Immature natural killer cell (primary cell): ENCODE results near the gene KMT2D. TPM values are rescaled to one million over a fixed set of nuclear protein-coding genes. Genes with fewer than 3 reads are reported as not detected.

Source experiments
- DNase-seq, 3 donors: peaks; one replicate each; pipeline ENCODE4 v3.0.0; 2022; ENCODE audit warnings: mixed read lengths in 1 of 3
- H3K27ac Mint-ChIP-seq, 6 donors: one replicate each; pipeline ENCODE4 v1.8.0; 2020; ENCODE audit warnings: mixed read lengths in 6 of 6, mild to moderate bottlenecking in 5 of 6, inconsistent platforms in 4 of 6, moderate library complexity in 3 of 6
- H3K27me3 Mint-ChIP-seq, 3 donors: one replicate each; pipeline ENCODE4 v1.8.0; 2020 to 2021; ENCODE audit warnings: low read depth in 3 of 3, mild to moderate bottlenecking in 3 of 3, mixed read lengths in 3 of 3, moderate library complexity in 3 of 3, inconsistent platforms in 1 of 3
- H3K36me3 Mint-ChIP-seq, 3 donors: one replicate each; pipeline ENCODE4 v1.8.0; 2020; ENCODE audit warnings: mixed read lengths in 3 of 3, inconsistent platforms in 2 of 3, mild to moderate bottlenecking in 2 of 3
- H3K4me1 Mint-ChIP-seq, 2 donors: one replicate each; pipeline ENCODE4 v1.8.0; 2020; ENCODE audit warnings: inconsistent platforms in 2 of 2, mild to moderate bottlenecking in 2 of 2, mixed read lengths in 2 of 2, moderate library complexity in 1 of 2
- H3K4me3 Mint-ChIP-seq, 5 donors: one replicate each; pipeline ENCODE4 v1.8.0; 2020; ENCODE audit warnings: mild to moderate bottlenecking in 5 of 5, mixed read lengths in 5 of 5, inconsistent platforms in 3 of 5, moderate library complexity in 3 of 5
- H3K9me3 Mint-ChIP-seq, 6 donors: one replicate each; pipeline ENCODE4 v1.8.0; 2020; ENCODE audit warnings: mild to moderate bottlenecking in 6 of 6, mixed read lengths in 6 of 6, inconsistent platforms in 4 of 6, moderate library complexity in 3 of 6
- polyA plus RNA-seq, 3 donors: library from polyadenylated mRNA; unstranded; fragments of 300-500 nt; fragmentation: Illumina TruSeq; gene quantifications; one replicate each; pipeline ENCODE4 v1.2.3, GENCODE V29; 2021

The KMT2D gene
- polyA plus RNA-seq, 3 donors from 2014 or later, result 1.1 to 29.6 (median 3.8) TPM

DNA sequence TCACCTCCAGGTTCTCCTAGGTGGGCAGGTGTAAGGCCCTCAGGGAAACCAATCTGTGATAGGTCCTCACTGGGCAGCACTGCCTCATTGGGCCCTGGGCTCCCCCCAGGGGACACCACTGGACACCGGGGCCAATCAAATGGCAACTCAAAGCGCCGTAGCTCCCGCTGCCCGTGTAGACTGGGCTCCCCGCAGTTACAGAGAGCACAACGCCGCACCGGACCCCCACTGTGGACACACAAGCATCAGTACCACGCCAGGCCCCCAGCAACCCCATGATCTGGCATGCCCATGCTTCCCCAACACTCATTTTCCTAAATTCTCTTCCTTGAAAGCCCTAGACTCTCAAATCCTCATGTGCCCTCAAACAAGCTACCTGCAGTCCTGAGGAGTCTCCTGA is 6.1 kb downstream of the KMT2D start:
- Mint-ChIP-seq H3K4me3 (no peak overlapping the region), H3K27me3 (peaks cover 2 to 7% (median 6%) of the 10 kb centered on the region in 3 donors), H3K9me3 (no peaks in the 10 kb centered on the region), H3K27ac (peak overlapping the region in 4 of 6 donors; percentile 39 to 62 (median 48)), H3K36me3 (peaks cover 4 to 29% (median 16%) of the 10 kb centered on the region in 3 donors), H3K4me1 (peaks cover 57 to 60% of the 10 kb centered on the region in 2 donors)
- no peak for DNase-seq

DNA sequence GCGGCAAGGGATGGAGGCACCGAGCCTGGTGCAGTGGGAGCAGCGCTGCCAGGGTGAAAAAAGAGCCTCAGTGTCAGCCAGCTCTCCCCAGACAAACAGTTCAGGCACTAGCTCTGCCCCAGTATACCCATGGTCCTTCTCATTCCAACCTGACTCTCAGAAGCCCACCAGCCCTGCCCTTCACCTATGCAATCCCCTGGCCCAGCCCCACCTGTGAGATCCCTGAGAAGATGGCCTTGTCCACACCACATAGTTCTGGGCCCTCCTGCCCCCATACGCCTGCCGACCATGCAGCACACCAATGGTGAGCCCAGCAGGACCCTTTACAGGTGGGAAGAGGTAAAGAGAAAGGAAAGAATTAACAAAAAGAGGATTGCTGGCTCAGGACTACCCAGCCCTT is 6.5 kb downstream of the KMT2D start:
- DNase-seq, result no peak
- Mint-ChIP-seq H3K27me3 (peaks cover 2 to 3% (median 2%) of the 10 kb centered on the region in 3 donors), H3K4me3 (no peak overlapping the region), H3K27ac (peak overlapping the region in 1 of 6 donors; percentile 49), H3K4me1 (peaks cover 53 to 55% of the 10 kb centered on the region in 2 donors), H3K36me3 (peaks cover 4 to 29% (median 16%) of the 10 kb centered on the region in 3 donors), H3K9me3 (no peaks in the 10 kb centered on the region)

GRCh38 chr12:49052451-49053208 is 8.0 kb downstream of the KMT2D start:
- Mint-ChIP-seq H3K4me3 (no peak overlapping the region), H3K27ac (no peak overlapping the region), H3K36me3 (peaks cover 13 to 44% (median 29%) of the 10 kb centered on the region in 3 donors), H3K9me3 (no peaks in the 10 kb centered on the region), H3K27me3 (peaks cover 0 to 2% (median 2%) of the 10 kb centered on the region in 3 donors), H3K4me1 (peaks cover 38 to 41% of the 10 kb centered on the region in 2 donors)
- no peak for DNase-seq

DNA sequence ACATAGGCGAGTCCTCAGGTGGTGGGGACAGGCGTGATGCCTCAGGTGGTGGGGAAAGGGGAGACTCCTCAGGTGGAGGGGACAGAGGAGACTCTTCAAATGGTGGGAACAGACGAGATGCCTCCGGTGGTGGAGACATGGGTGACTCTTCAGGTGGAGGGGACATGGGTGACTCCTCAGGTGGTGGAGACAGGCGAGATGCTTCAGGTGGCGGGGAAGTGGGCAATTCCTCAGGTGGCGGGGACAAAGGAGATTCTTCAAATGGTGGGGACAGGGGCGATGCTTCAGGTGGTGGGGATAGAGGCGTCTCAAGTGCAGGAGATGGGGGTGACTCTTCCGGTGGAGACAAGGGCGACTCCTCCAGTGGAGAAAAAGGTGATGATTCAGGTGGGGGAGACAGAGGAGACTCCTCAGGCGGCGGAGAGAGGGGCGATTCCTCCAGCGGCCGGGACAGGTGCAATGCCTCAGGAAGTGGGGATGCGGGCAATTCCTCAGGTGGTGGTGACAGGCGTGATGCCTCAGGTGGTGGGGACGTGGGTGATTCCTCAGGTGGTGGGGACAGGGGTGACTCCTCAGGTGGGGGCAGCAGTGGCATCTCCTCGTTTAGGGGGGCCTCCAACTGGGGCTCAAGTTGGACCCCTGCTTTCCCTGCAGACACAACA is 8.7 kb downstream of the KMT2D start:
- Mint-ChIP-seq H3K9me3 (no peaks in the 10 kb centered on the region), H3K27me3 (peaks cover 0 to 2% (median 2%) of the 10 kb centered on the region in 3 donors), H3K27ac (peak overlapping the region in 1 of 6 donors; percentile 46), H3K4me1 (peaks cover 31 to 33% of the 10 kb centered on the region in 2 donors), H3K36me3 (peaks cover 13 to 44% (median 29%) of the 10 kb centered on the region in 3 donors), H3K4me3 (no peak overlapping the region)
- DNase-seq, result no peak

GRCh38 chr12:49051373-49051764 is 9.2 kb downstream of the KMT2D start:
- H3K36me3 Mint-ChIP-seq, result peaks cover 16 to 46% (median 29%) of the 10 kb centered on the region in 3 donors
- no peaks in the 10 kb centered on the region for H3K9me3 Mint-ChIP-seq
- H3K4me3 Mint-ChIP-seq, result no peak overlapping the region
- no peak overlapping the region for H3K27ac Mint-ChIP-seq
- peaks cover 0 to 2% (median 2%) of the 10 kb centered on the region in 3 donors for H3K27me3 Mint-ChIP-seq
- DNase-seq, result no peak
- H3K4me1 Mint-ChIP-seq, result peaks cover 26 to 28% of the 10 kb centered on the region in 2 donors

- Mint-ChIP-seq H3K9me3 (no peaks in the 10 kb centered on the region), H3K27ac (peak overlapping the region in 1 of 6 donors; percentile 64), H3K4me3 (no peak overlapping the region), H3K4me1 (peaks cover 20 to 22% of the 10 kb centered on the region in 2 donors), H3K27me3 (peaks cover 0 to 2% (median 2%) of the 10 kb centered on the region in 3 donors), H3K36me3 (peaks cover 17 to 52% (median 29%) of the 10 kb centered on the region in 3 donors)
- no peak for DNase-seq
Observed at GRCh38 chr12:49050507-49051372, 9.9 kb downstream of the KMT2D start.

- Mint-ChIP-seq H3K4me3 (no peak overlapping the region), H3K36me3 (peaks cover 17 to 61% (median 29%) of the 10 kb centered on the region in 3 donors), H3K4me1 (peaks cover 10 to 11% of the 10 kb centered on the region in 2 donors), H3K27me3 (peaks cover 0 to 2% (median 2%) of the 10 kb centered on the region in 3 donors), H3K9me3 (no peaks in the 10 kb centered on the region), H3K27ac (no peak overlapping the region)
- DNase-seq, result no peak
Observed at GRCh38 chr12:49049566-49050224, 10.9 kb downstream of the KMT2D start.

DNA sequence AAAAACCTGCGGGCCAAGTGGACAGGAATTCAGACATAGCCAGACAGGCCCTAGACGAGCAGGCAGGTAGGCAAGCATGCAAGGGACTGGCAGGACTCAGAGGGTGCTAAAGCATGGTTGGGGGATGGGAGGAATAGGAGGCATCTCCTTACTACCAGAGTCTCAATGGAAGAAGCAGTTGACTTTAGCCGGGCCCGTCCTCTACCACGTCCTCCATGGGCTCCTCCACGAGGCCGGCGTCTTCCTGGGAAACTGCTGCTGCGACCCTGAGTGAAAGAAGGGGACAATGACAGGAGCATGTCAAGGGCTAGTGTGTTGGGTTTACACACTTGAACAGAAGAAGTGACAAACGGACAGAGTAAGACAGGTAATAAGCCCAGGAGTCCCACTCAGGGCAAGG is 11.6 kb downstream of the KMT2D start:
- Mint-ChIP-seq H3K4me3 (no peak overlapping the region), H3K36me3 (peaks cover 17 to 67% (median 29%) of the 10 kb centered on the region in 3 donors), H3K27me3 (peaks cover 0 to 3% (median 2%) of the 10 kb centered on the region in 3 donors), H3K4me1 (peaks cover 9 to 13% of the 10 kb centered on the region in 2 donors), H3K9me3 (no peaks in the 10 kb centered on the region), H3K27ac (peak overlapping the region in 1 of 6 donors; percentile 31)
- DNase-seq, result no peak

GRCh38 chr12:49046129-49046895 is 14.3 kb downstream of the KMT2D start:
- H3K36me3 Mint-ChIP-seq, result peaks cover 18 to 59% (median 20%) of the 10 kb centered on the region in 3 donors
- H3K9me3 Mint-ChIP-seq, result no peaks in the 10 kb centered on the region
- DNase-seq, result no peak
- H3K4me1 Mint-ChIP-seq, result peaks cover 6 to 11% of the 10 kb centered on the region in 2 donors
- H3K27me3 Mint-ChIP-seq, result peaks cover 0 to 3% (median 2%) of the 10 kb centered on the region in 3 donors
- no peak overlapping the region for H3K4me3 Mint-ChIP-seq
- H3K27ac Mint-ChIP-seq, result no peak overlapping the region

DNA sequence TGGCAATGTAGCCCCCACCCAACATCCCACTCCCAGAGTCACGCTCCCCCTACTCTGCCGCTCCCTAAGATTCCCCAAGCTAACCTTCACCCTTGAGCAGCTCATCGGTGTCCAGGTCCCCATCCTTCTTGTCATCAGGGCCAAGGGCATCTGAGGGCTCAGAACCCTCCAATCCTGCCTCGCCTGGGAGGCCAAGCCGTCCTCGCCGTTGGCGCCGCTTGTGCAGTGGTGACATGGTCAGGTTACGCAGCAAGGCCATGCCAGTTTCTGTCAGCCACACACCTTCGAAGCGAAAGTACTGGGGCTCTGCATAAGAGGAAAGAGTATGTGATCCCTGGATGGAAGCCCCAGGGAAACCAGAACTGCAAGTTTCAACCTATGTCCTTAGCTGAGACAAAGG is 15.9 kb downstream of the KMT2D start:
- no peak for DNase-seq
- peak overlapping the region in 5 of 6 donors; percentile 23 to 90 (median 72) for H3K27ac Mint-ChIP-seq
- peaks cover 18 to 52% (median 20%) of the 10 kb centered on the region in 3 donors for H3K36me3 Mint-ChIP-seq
- H3K4me1 Mint-ChIP-seq, result peaks cover 6 to 11% of the 10 kb centered on the region in 2 donors
- H3K4me3 Mint-ChIP-seq, result no peak overlapping the region
- H3K27me3 Mint-ChIP-seq, result peaks cover 2 to 3% (median 2%) of the 10 kb centered on the region in 3 donors
- no peaks in the 10 kb centered on the region for H3K9me3 Mint-ChIP-seq

DNA sequence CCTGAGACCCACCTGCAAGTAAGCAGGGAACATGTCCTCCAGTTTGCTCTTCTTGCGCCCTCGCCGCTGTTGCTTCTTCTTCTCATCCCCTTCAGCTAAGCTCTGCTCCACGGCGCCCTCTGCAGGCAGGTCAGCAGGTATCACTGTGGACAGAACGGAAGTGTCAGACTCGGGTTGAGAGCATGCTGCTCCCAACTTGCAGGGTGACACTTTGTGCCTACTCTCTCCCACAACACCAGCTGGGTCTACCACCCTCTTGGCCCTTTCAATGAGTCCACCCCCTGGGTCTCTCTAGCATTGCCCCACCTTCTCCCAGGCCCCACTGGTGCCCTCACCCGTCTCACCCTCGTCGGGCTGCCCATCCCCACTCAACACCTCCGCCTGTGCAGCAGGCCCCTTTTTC is 16.7 kb downstream of the KMT2D start:
- Mint-ChIP-seq H3K27me3 (peaks cover 2 to 3% (median 2%) of the 10 kb centered on the region in 3 donors), H3K9me3 (no peaks in the 10 kb centered on the region), H3K4me1 (peaks cover 6 to 11% of the 10 kb centered on the region in 2 donors), H3K4me3 (peak overlapping the region in 1 of 5 donors; percentile 46), H3K27ac (peak overlapping the region; percentile 82 to 91 (median 86)), H3K36me3 (peaks cover 18 to 51% (median 18%) of the 10 kb centered on the region in 3 donors)
- DNase-seq, result peak; percentile 73 to 75 (median 73)

DNA sequence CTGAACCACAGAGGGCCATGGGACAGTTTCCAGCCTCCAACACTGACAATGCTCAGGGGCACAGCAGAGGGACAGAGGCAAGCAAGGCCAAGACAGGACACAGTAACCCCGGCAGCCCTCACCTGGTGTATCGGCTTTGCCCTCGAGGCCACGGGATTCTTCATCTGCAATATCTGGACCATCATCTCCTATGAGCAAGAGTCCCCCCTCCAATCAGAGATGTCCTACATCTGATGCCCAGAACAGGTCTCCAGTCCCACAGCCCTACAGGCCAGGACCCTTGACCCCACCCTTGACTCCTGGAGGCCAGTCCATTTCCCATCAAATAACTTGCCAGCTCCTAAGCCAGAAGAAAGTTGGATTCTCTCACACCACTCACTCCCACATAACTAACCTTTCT is 17.4 kb downstream of the KMT2D start:
- H3K27ac Mint-ChIP-seq, result peak overlapping the region in 5 of 6 donors; percentile 82 to 90 (median 82)
- peaks cover 12 to 47% (median 13%) of the 10 kb centered on the region in 3 donors for H3K36me3 Mint-ChIP-seq
- DNase-seq, result no peak
- H3K4me1 Mint-ChIP-seq, result peaks cover 6 to 11% of the 10 kb centered on the region in 2 donors
- no peaks in the 10 kb centered on the region for H3K9me3 Mint-ChIP-seq
- no peak overlapping the region for H3K4me3 Mint-ChIP-seq
- H3K27me3 Mint-ChIP-seq, result peaks cover 2 to 3% (median 2%) of the 10 kb centered on the region in 3 donors
